Smooth muscle cell of bladder (primary cell): ENCODE data around the gene GADD45B. TPM values are rescaled to one million over a fixed set of nuclear protein-coding genes. Genes with fewer than 3 reads are reported as not detected.

Experiments used
- total RNA-seq: library from RNA; depleted of rRNA; stranded (reverse); fragments of >200 nt; gene quantifications from 2 replicates; pipeline ENCODE4 v1.2.3, GENCODE V29; 2014

Gene GADD45B
- total RNA-seq, result 20.1 and 24.9 TPM in 2 replicates

DNA sequence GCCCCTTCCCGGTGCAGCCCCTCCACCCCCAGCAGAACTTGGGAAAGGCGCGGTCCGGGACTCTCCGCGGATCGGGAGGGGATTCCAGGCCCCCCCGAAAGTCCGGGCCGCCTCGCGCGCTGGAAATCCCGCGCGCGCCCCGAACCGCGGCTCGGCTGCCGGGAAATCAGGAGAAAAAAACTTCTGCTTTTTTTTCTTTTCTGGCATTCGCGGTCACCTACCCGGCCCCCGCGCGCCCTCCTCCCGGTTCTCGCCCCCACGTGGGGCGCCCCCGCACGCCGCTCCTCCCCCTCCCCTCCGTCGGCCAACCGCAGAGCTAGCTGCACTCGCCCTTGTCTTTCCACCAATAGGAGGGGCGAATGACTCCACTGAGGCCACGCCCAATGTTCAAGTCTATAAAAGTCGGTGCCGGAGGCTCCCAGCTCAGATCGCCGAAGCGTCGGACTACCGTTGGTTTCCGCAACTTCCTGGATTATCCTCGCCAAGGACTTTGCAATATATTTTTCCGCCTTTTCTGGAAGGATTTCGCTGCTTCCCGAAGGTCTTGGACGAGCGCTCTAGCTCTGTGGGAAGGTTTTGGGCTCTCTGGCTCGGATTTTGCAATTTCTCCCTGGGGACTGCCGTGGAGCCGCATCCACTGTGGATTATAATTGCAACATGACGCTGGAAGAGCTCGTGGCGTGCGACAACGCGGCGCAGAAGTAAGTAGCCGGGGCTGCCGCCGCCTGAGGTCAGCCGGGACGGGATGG, at the start of gene GADD45B:
GADD45B (plus strand) TSS at position 426 of the 749 bp plus-strand sequence; CDS start at position 658, 232 bp downstream.

DNA sequence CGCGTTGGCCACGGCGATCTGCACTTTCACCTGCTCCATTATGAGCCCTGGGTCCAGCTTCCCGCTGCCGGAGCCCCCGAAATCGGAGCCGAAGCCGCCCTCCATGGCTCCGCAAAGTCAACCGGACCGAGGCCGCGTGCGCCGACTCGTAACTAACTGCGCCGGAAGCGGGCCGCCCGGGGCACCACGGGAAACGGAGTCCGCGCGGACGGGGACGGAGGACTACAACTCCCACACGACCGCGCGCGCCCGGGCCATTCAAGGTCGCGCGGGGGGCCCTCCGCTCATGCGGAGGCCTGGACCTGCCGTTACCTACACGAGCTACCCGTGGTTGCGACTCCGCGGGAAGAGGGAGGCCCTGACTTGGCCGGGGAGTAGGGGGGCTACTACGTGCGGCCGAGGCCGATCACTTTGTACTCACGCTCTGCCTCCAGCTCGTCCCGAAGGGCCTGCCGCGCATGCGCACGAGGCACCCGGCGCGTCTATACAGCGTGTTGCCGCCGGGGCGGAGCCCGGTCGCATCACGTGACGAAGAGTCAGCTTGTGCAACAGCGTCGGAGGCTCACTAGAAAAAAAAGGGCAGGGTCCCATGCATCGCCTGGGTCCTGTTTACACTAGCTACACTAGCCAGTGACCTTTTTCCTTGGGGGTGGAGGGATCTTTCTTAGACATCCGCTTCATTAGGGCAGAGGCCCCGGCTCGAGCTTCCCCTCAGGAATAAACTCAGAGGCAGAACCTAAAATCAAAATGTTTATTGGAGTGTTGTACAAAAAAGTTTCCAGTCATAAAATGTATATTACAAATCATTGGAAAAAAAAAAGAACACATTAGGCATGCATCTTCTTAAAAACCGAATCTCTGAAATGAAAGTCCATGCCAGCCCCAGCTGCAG, 48.3 kb upstream of the GADD45B start, which contains the start of gene TIMM13:
TIMM13 (minus strand) TSS at position 158 of the 892 bp plus-strand sequence; CDS start at position 105, 53 bp downstream.

Other genes starting within 250 kb of the GADD45B start
- gene PLEKHJ1, start 239.8 kb upstream of the GADD45B start, total RNA-seq, result 37.3 and 41.0 TPM in 2 replicates
- 21.3 and 23.7 TPM in 2 replicates for gene SF3A2, start 239.3 kb upstream of the GADD45B start, total RNA-seq
- gene AMH, start 226.8 kb upstream of the GADD45B start, total RNA-seq, result 0.28 and 0.46 TPM in 2 replicates
- gene JSRP1, start 219.7 kb upstream of the GADD45B start, total RNA-seq, result 0.37 TPM in 1 of 2 replicates, not detected in the other
- gene PEAK3, start 194.0 kb upstream of the GADD45B start, total RNA-seq, result not detected in 2 replicates
- under 0.01 TPM in 1 of 2 replicates, not detected in the other for gene LINGO3, start 168.0 kb upstream of the GADD45B start, total RNA-seq
- 98.0 and 104 TPM in 2 replicates for gene LSM7, start 147.5 kb upstream of the GADD45B start, total RNA-seq
- 25.0 and 38.2 TPM in 2 replicates for gene SPPL2B, start 147.4 kb upstream of the GADD45B start, total RNA-seq
- not detected in 2 replicates for gene TMPRSS9, start 115.9 kb upstream of the GADD45B start, total RNA-seq
- gene TIMM13, start 48.5 kb upstream of the GADD45B start, total RNA-seq, result 31.7 and 38.4 TPM in 2 replicates
- gene LMNB2, start 19.2 kb upstream of the GADD45B start, total RNA-seq, result 38.4 and 46.4 TPM in 2 replicates
- gene GNG7, start 226.6 kb downstream of the GADD45B start, total RNA-seq, result 0.14 and 0.37 TPM in 2 replicates
- 1.3 and 2.7 TPM in 2 replicates for gene DIRAS1, start 245.2 kb downstream of the GADD45B start, total RNA-seq